CD8-positive, alpha-beta memory T cell (primary cell): ENCODE results near the gene RAI1. TPM values are rescaled to one million over a fixed set of nuclear protein-coding genes. Genes with fewer than 3 reads are reported as not detected.

Source experiments
- CTCF ChIA-PET: fragments of 350-600 bp; sonication (Branson Sonifier 250); formaldehyde crosslinking; loops from one replicate; lab custom pipeline; 2021; ENCODE audit warnings: antibody characterized with exemption; lab: Charles Lee
- POLR2A ChIA-PET: fragments of 350-600 bp; sonication (Branson Sonifier 250); formaldehyde crosslinking; loops from one replicate; lab custom pipeline; 2021; ENCODE audit warnings: antibody characterized with exemption; lab: Charles Lee
- DNase-seq, 5 donors: peaks; one replicate each; pipeline versions ENCODE4 v3.0.0 to v3.0.0-alpha.2; 2020 to 2022; ENCODE audit warnings: mixed read lengths in 1 of 5
- H3K27ac ChIP-seq: one replicate; pipeline ENCODE4 v1.7.0; 2013; ENCODE audit warnings: low read depth, mild to moderate bottlenecking, low read length, moderate library complexity
- H3K27me3 ChIP-seq: 2 replicates; pipeline ENCODE4 v1.7.0; 2013; ENCODE audit warnings: low read length, mild to moderate bottlenecking; ENCODE audit not compliant: insufficient read depth, poor library complexity, severe bottlenecking
- H3K36me3 ChIP-seq: 2 replicates; pipeline ENCODE4 v1.7.0; 2013; ENCODE audit warnings: mild to moderate bottlenecking, low read length, moderate library complexity; ENCODE audit not compliant: insufficient read depth
- H3K4me1 ChIP-seq: 2 replicates; pipeline ENCODE4 v1.7.0; 2013; ENCODE audit warnings: mild to moderate bottlenecking, low read length, moderate library complexity; ENCODE audit not compliant: insufficient read depth
- H3K4me3 ChIP-seq: 2 replicates; pipeline ENCODE4 v1.7.0; 2013; ENCODE audit warnings: mild to moderate bottlenecking, low read length
- H3K9me3 ChIP-seq: 2 replicates; pipeline ENCODE4 v1.7.0; 2013; ENCODE audit warnings: mild to moderate bottlenecking, low read length
- H3K27ac Mint-ChIP-seq, 8 donors: one replicate each; pipeline ENCODE4 v1.8.0; 2020 to 2021; ENCODE audit warnings: mixed read lengths in 8 of 8, mild to moderate bottlenecking in 6 of 8, inconsistent platforms in 3 of 8, moderate library complexity in 3 of 8
- H3K27me3 Mint-ChIP-seq, 2 donors: one replicate each; pipeline ENCODE4 v1.8.0; 2020 to 2021; ENCODE audit warnings: mixed read lengths in 2 of 2, mild to moderate bottlenecking in 1 of 2, moderate library complexity in 1 of 2
- H3K36me3 Mint-ChIP-seq, 3 donors: one replicate each; pipeline ENCODE4 v1.8.0; 2020 to 2021; ENCODE audit warnings: mixed read lengths in 3 of 3, inconsistent platforms in 1 of 3, mild to moderate bottlenecking in 1 of 3
- H3K4me1 Mint-ChIP-seq, 3 donors: one replicate each; pipeline ENCODE4 v1.8.0; 2020 to 2021; ENCODE audit warnings: mixed read lengths in 3 of 3, inconsistent platforms in 1 of 3, mild to moderate bottlenecking in 1 of 3
- H3K4me3 Mint-ChIP-seq, 7 donors: one replicate each; pipeline ENCODE4 v1.8.0; 2020 to 2021; ENCODE audit warnings: mixed read lengths in 7 of 7, mild to moderate bottlenecking in 6 of 7, moderate library complexity in 4 of 7, inconsistent platforms in 2 of 7
- H3K9me3 Mint-ChIP-seq, 5 donors: one replicate each; pipeline ENCODE4 v1.8.0; 2020 to 2022; ENCODE audit warnings: mixed read lengths in 5 of 5, mild to moderate bottlenecking in 3 of 5, moderate library complexity in 2 of 5, inconsistent platforms in 1 of 5
- polyA plus RNA-seq: library from polyadenylated mRNA; unstranded; fragments of 300-500 nt; fragmentation: Illumina TruSeq; gene quantifications from one replicate; pipeline ENCODE4 v1.2.3, GENCODE V29; 2021
- total RNA-seq, 2 experiments: library from RNA; stranded (reverse); gene quantifications; one replicate each; pipeline ENCODE4 v1.2.3, GENCODE V29; 2021

The RAI1 gene
- total and polyA plus RNA-seq, 3 experiments from 2014 or later, result 5.6 to 20.2 (median 19.7) TPM

DNA sequence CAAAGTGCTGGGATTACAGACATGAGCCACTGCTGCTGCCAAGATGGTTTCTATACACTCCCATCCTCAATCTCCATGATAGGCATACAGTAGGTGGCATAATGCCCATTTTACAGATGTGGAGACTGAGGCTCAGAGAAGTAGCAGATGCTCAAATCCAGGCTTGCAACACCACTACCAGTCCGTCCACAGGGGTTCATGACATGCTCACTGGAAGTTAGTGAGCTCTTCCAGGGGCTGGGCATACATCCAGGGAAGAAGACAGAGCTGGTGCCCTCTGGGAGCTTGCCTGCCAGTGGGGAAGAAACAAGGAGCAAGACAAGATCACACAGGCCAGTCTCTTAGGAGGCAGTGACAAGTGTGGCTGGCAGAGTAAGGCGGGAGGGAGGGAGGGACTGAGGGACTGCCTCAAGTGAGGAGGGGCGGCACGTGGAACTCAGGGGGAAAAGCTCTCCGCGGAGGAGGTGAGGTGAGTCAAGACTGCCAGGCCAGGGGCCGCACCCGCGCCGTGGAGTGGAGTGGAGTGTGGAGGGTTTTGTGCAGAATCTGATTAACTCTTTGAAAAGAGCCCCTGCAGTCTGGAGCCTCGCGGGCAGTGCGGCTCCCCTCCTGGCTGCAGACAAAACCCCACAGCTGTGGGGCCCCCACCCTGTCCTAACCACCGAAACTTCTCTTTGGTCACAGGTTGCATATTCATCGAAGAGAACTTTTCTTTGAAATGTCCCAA is 127.6 kb downstream of the RAI1 start:
- Mint-ChIP-seq H3K4me3 (peak overlapping the region in 1 of 7 donors; percentile 6), H3K27ac (peak overlapping the region in 4 of 8 donors; percentile 45 to 78 (median 60)), H3K4me1 (peaks cover 6 to 20% (median 17%) of the 10 kb centered on the region in 3 donors), H3K9me3 (no peaks in the 10 kb centered on the region), H3K36me3 (peaks cover 0 to 39% (median 4%) of the 10 kb centered on the region in 3 donors), H3K27me3 (no peaks in the 10 kb centered on the region)
- Histone ChIP-seq H3K4me1 (peaks cover 7% of the 10 kb centered on the region), H3K4me3 (no peak overlapping the region), H3K9me3 (no peaks in the 10 kb centered on the region), H3K36me3 (no peaks in the 10 kb centered on the region), H3K27ac (no peak overlapping the region), H3K27me3 (no peaks in the 10 kb centered on the region)
- no peak for DNase-seq
- CTCF ChIA-PET, result interaction anchor here (0.7 to 1.8 kb wide), 3 partner anchors 53 to 229 kb away, joined by 3 to 6 read pairs (median 3); no protein-coding TSS in a partner anchor
- POLR2A ChIA-PET, result interaction anchor here (0.7 kb wide), 1 partner anchor 145 kb away, joined by 3 read pairs; no protein-coding TSS in a partner anchor

DNA sequence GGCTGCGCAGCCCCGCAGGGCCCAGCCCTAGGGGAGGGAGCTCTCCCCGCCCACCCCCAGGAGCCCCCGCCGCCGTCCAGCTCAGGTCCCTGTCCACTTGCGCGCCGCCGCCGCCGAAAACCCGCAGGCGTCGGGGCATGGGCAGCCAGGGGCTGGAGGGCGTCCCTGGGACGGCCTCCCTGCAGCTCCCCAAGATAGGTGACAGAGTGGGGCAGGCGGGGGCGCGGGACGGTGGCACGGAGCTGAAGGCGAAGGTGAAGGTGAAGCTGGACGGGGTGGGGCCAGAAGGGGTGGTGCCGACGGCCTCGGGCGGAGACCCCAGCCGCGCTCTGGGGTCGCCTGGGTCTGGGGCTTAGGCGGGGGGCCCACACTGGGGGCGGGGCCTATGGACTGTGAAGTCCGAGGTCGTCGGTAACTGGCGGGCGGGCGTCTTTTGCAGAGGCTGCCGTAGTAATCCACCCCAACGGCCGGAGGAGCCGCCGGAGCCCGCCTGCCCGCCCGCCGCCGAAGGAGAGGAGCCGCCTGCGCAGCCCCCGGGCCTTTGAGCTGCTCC is 128.3 kb downstream of the RAI1 start:
- Histone ChIP-seq H3K4me1 (peaks cover 7% of the 10 kb centered on the region), H3K27ac (no peak overlapping the region), H3K9me3 (no peaks in the 10 kb centered on the region), H3K27me3 (no peaks in the 10 kb centered on the region), H3K4me3 (no peak overlapping the region), H3K36me3 (no peaks in the 10 kb centered on the region)
- ChIA-PET CTCF (interaction anchor here (0.7 to 6.2 kb wide), 3 partner anchors 49 to 229 kb away, joined by 3 to 116 read pairs (median 3); no protein-coding TSS in a partner anchor), POLR2A (no interaction called here)
- DNase-seq, result no peak
- H3K4me1 Mint-ChIP-seq, result peaks cover 6 to 20% (median 15%) of the 10 kb centered on the region in 3 donors
- H3K4me3 Mint-ChIP-seq, result no peak overlapping the region
- no peaks in the 10 kb centered on the region for H3K27me3 Mint-ChIP-seq
- no peak overlapping the region for H3K27ac Mint-ChIP-seq
- peaks cover 0 to 37% (median 4%) of the 10 kb centered on the region in 3 donors for H3K36me3 Mint-ChIP-seq
- no peaks in the 10 kb centered on the region for H3K9me3 Mint-ChIP-seq

DNA sequence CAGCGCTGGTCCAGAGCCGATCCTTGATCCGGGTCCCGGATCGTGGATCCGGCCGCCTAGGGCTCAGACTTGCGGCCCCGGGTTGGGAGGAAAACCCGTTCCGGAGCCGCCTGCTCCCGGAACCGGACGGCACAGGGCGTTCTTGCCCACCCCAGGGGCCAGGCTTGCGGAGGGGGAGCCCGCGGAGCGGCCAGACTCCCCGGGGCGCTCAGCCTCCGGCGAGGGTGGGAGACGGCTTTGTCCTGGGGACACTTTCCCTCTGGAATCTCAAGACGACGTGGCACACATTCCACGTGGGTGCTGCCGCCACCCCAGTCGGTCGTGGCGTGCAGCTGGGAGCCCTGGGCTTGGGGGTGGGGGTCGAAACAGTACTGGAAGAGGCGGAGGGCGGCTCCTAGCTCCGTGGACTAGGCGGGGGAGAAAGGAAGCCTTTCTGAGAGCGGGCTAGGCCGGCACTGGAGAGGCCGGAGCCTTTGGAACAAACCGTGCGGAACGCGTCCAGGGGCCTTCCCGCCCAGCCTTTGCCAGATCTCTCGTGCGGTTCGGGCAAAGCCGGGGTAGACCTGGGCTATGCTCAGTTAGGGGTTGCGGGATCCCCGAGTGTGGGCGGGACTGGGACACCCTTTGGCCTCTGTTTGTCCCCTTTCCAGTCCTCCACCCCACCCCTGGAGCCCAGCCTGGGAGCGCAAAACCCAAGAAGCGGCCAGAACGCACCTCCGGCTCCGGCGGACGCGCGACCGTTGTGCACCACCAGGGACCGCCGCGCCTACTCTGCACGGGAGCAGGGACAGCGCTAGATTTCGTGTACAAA is 129.0 kb downstream of the RAI1 start:
- CTCF ChIA-PET, result interaction anchor here (3.1 to 6.2 kb wide), 2 partner anchors 12 to 48 kb away, joined by 27 to 116 read pairs; no protein-coding TSS in a partner anchor
- H3K27me3 ChIP-seq, result no peaks in the 10 kb centered on the region
- Mint-ChIP-seq H3K9me3 (no peaks in the 10 kb centered on the region), H3K4me3 (no peak overlapping the region), H3K27ac (peak overlapping the region in 1 of 8 donors; percentile 73), H3K4me1 (peaks cover 6 to 20% (median 15%) of the 10 kb centered on the region in 3 donors), H3K27me3 (no peaks in the 10 kb centered on the region), H3K36me3 (peaks cover 0 to 40% (median 4%) of the 10 kb centered on the region in 3 donors)
- no peaks in the 10 kb centered on the region for H3K36me3 ChIP-seq
- H3K4me3 ChIP-seq, result no peak overlapping the region
- DNase-seq, result no peak
- H3K27ac ChIP-seq, result no peak overlapping the region
- POLR2A ChIA-PET, result no interaction called here
- no peaks in the 10 kb centered on the region for H3K9me3 ChIP-seq
- peaks cover 7% of the 10 kb centered on the region for H3K4me1 ChIP-seq

DNA sequence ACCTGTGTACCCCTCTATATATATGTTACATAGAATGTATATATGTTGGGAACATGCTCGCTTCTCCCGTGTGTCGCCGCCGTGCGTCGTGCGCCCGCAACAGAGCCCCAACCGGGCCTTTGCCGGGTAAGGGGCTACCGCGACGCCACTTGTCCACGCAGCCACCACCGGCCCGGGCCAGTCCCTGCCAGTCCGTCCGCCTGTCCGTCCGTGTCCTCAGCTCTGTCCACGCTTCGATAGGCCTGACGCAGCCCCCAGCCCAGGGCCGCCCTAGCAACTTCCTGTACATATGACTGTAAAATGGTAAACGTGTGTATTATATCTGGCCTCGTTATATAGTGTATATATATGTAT is 129.6 kb downstream of the RAI1 start:
- H3K4me1 ChIP-seq, result peaks cover 7% of the 10 kb centered on the region
- Mint-ChIP-seq H3K4me3 (no peak overlapping the region), H3K27me3 (no peaks in the 10 kb centered on the region), H3K27ac (peak overlapping the region in 1 of 8 donors; percentile 73), H3K9me3 (no peaks in the 10 kb centered on the region), H3K36me3 (peaks cover 0 to 40% (median 4%) of the 10 kb centered on the region in 3 donors), H3K4me1 (peaks cover 6 to 20% (median 15%) of the 10 kb centered on the region in 3 donors)
- ChIA-PET CTCF (interaction anchor here (1.0 to 6.2 kb wide), 8 partner anchors 8 to 131 kb away, joined by 3 to 116 read pairs (median 10); no protein-coding TSS in a partner anchor), POLR2A (no interaction called here)
- H3K9me3 ChIP-seq, result no peaks in the 10 kb centered on the region
- DNase-seq, result no peak
- H3K4me3 ChIP-seq, result no peak overlapping the region
- no peak overlapping the region for H3K27ac ChIP-seq
- H3K27me3 ChIP-seq, result no peaks in the 10 kb centered on the region
- no peaks in the 10 kb centered on the region for H3K36me3 ChIP-seq

DNA sequence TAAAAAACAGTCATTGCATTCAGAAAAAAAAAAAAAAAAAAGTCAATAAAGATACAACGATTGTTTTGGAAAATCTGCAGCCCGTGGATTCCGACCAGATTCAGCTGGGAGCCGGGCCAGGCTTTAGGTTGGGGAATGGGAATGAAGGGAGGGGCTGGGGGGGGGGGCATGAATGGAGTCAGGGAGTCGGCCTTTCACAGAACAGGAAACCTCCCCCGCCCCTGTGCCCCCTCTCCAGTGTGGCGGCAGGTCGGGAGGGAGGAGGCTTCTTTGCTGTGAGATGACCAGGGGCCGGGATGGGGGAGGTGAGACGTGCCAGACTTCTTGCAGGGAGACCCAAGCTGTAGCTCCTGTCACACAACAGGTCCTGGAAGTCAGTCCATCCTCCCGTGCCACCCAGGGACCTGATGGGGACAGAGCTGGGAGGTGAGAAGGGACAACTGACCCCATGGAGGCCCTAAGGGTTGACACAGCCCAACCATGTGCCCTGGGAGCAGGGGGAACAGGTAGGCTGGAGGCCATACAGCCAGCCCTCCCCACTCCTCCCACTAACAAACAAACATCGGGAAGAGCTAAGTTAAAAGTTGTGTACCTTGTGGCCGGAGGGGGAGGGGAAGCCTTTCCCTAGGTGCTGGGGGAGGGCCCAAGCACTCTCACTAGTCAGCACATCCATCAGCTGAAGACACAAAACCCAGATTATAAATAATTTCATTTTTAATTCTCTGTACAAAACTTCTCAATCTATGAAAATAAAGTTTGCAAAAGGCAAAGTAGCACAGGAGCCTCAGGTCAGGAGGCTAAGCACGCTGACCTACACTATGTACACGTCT is 130.3 kb downstream of the RAI1 start:
- H3K9me3 Mint-ChIP-seq, result no peaks in the 10 kb centered on the region
- no peaks in the 10 kb centered on the region for H3K9me3 ChIP-seq
- no peak for DNase-seq
- H3K4me3 Mint-ChIP-seq, result no peak overlapping the region
- H3K27ac ChIP-seq, result no peak overlapping the region
- H3K27me3 Mint-ChIP-seq, result no peaks in the 10 kb centered on the region
- H3K27ac Mint-ChIP-seq, result peak overlapping the region in 5 of 8 donors; percentile 29 to 78 (median 50)
- POLR2A ChIA-PET, result interaction anchor here (1.7 kb wide), 1 partner anchor 24 kb away, joined by 4 read pairs; no protein-coding TSS in a partner anchor
- H3K36me3 Mint-ChIP-seq, result peaks cover 0 to 42% (median 0%) of the 10 kb centered on the region in 3 donors
- H3K36me3 ChIP-seq, result no peaks in the 10 kb centered on the region
- H3K4me1 ChIP-seq, result peaks cover 7% of the 10 kb centered on the region
- no peaks in the 10 kb centered on the region for H3K27me3 ChIP-seq
- CTCF ChIA-PET, result interaction anchor here (0.7 to 6.2 kb wide), 20 partner anchors 9 to 224 kb away, joined by 3 to 116 read pairs (median 4); no protein-coding TSS in a partner anchor
- no peak overlapping the region for H3K4me3 ChIP-seq
- peaks cover 6 to 20% (median 12%) of the 10 kb centered on the region in 3 donors for H3K4me1 Mint-ChIP-seq

DNA sequence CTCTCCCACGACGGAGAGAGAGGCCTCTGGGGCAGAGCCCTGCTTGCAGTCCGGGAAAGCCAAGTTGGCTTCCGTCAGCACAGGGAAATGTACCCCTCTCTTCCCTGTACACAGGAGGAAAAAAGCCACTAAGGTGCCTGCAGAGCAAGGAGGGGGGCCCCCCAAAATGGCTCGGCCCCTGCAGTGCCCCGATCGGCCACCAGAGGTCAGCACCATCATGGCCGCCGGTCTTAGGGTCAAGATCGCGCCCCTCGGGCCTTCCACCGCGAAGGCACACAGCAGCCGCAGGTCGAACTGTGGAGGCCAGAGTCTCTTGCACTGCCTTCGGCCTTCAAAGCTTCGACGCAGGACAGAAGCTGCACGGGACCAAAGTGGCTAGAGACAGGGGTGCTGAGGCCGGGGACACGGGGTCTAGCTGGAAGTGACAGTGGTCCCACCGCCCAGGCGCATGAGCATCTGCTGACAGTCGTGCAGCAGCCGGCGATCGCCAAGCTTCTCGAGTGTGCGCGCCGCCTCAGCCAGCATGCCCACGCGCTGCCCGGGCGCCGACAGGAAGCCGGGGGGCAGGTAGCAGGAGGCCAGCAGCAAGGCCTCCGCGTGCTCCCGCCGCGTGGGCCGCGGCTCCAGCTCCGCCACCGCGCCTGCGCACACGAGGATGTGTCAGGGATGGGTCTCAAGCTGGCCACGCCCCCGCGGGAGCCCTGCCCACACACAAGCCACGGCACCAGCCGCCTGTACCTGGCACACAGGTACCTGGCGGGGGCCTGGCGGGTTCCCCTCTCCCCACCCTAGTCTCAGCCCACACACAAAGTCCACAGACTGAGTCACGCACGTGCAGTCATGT is 131.2 kb downstream of the RAI1 start:
- CTCF ChIA-PET, result interaction anchor here (0.6 to 6.2 kb wide), 33 partner anchors 9 to 223 kb away, joined by 3 to 116 read pairs (median 4); partner anchors contain the start of gene SREBF1
- Histone ChIP-seq H3K4me1 (peaks cover 7% of the 10 kb centered on the region), H3K4me3 (no peak overlapping the region), H3K9me3 (no peaks in the 10 kb centered on the region), H3K36me3 (peaks cover 5% of the 10 kb centered on the region), H3K27ac (no peak overlapping the region), H3K27me3 (no peaks in the 10 kb centered on the region)
- POLR2A ChIA-PET, result interaction anchor here (1.7 kb wide), 1 partner anchor 24 kb away, joined by 4 read pairs; no protein-coding TSS in a partner anchor
- Mint-ChIP-seq H3K4me3 (peak overlapping the region in 1 of 7 donors; percentile 18), H3K4me1 (peaks cover 6 to 17% (median 12%) of the 10 kb centered on the region in 3 donors), H3K27ac (peak overlapping the region in 6 of 8 donors; percentile 17 to 78 (median 54)), H3K9me3 (no peaks in the 10 kb centered on the region), H3K36me3 (peaks cover 0 to 50% (median 0%) of the 10 kb centered on the region in 3 donors), H3K27me3 (no peaks in the 10 kb centered on the region)
- DNase-seq, result peak; percentile 56 to 75 (median 67)
